ENCODE results near the gene LRP1B.

DNA sequence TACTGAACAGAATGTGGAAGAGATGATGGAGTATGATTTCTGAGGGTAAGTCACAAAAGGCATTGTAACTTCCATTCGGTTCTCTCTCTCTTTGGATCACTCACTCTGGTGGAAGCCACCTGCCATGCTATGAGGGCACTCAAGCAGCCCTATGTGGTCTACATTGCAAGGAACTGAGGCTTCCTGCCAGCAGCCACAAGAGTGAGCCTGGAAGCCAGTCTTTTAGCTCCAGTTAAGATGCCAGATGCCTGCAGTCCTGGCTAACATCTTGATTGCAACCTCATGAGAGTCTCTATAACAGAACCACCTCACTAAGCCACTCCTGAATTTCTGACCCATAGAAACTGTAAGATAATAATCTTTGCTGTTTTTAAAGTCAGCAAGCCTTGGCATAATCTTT, 935.7 kb downstream of the LRP1B start:
- no peak for TF ChIP-seq POLR2A (IDR thresholded peaks at IDR 0.05; ENCODE audit: low read depth, low read length)
- TF ChIP-seq TAF1 (IDR thresholded peaks at IDR 0.05; ENCODE audit: borderline replicate concordance, low read depth, low read length) = no peak
- no peak for TF ChIP-seq POLR2AphosphoS5 (IDR thresholded peaks at IDR 0.05; ENCODE audit: low read depth, low read length)
